Measurements from ENCODE around the gene SLIT3. TPM values are rescaled to one million over a fixed set of nuclear protein-coding genes. Genes with fewer than 3 reads are reported as not detected.
"Not testable (repeated sequence)": the region's sequence is repeated elsewhere in the genome, so short reads cannot be mapped to it uniquely, and the experiment has no call there.

Gene SLIT3
- polyA plus RNA-seq, 3 donors = 48.8 to 51.1 (median 50.1) TPM

DNA sequence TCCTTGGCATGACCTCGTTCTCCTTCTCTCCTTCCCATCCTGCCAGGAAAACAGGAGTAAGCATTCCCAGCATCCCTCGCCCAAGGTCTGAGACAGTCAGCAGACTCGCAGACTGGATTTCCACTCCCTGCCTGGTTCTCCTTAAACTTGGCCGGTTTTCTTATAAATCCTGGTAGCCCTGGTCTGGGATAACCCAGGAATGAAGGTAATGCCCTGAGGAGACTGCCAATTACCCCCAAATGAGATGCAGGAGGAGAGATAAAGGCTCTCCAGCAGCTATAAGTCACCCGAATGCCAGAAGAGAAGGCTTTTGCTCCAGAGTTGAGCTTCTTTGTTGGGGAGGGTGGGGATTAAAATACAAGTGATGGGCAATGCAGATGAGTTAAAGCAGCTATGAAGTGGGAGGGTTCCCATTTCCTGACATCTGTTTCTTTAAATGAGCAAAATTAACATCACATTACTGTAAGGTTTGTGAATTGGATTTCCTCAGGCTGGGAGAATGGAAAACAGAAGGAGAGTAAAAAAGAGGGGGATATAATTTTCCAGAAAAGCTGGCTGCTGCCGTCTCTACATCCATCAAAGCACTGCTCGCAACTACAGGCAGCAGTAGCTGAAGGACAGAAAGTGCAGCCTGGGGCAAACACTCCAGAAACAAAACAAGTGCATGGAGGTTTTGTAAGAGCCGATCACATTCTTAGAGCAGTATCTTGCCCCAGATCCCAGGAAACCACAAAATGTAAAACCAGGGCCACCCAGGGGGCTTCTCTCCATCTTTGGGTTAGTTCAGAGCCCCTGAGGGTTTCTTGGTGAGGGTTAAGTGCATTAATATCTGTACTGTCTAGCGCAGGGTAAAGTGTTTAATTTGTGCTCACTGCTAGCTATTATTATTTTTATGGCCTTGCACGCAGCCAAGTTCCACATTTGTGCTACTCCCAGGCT lies 544.2 kb downstream of the SLIT3 start:
- DNase-seq (ENCODE audit: low read depth in 3 of 3, low spot score in 2 of 3) = no peak

DNA sequence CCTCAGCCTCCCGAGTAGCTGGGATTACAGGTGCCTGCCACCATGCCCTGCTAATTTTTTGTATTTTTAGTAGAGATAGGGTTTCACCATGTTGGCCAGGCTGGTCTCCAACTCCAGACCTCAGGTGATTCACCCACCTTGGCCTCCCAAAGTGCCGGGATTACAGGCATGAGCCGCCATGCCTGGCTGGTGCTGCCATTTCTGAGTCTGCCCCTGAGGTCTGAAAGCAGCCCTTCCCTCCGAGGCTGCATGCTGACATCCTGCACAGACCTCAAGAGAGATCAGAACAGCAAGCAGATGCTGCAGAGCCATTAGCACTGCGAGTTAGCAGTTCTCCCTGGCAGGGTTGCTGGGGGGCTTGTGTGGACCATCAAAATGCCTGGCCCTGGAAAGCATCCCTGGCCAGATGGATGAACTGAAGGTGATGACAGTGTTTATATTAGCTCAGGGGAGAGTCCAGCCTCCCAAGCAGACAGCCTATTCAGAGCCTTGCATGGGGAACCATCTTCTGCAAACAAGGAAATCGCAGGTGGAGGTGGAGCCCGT lies 545.3 kb downstream of the SLIT3 start:
- no peak for DNase-seq (ENCODE audit: low read depth in 3 of 3, low spot score in 2 of 3)

DNA sequence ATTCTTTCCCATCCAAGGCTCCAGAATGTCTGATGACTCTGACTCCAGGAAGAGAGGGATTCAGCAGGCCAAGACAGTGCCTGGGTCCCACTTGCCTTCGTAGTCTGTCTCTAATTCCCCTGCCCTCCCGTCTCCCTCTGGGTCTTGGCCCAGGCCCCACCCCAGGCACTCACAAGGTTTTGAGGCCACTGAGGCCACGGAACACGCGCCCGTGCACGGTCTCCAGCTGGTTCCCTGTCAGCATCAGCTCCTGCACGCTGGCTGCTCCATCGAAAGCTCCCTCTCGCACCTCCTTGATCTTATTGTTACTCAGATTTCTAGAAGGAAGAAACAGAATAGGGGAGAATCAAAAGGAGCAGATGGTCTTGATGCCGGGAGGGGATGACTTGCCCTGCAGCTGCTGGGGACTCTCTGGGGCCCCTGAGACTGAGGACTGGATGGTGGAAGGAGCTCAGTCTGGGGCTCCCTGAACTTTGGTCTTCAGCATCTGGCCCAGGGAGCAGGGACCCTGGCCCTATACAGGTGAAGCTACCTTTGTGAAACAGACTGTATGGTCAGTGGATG lies 547.2 kb downstream of the SLIT3 start:
- no peak for DNase-seq (ENCODE audit: low read depth in 3 of 3, low spot score in 2 of 3)

GRCh38 chr5:168752416-168753190 lies 548.3 kb downstream of the SLIT3 start:
- DNase-seq (ENCODE audit: low read depth in 3 of 3, low spot score in 2 of 3) = no peak

- no peak for DNase-seq (ENCODE audit: low read depth in 3 of 3, low spot score in 2 of 3)
Measured at GRCh38 chr5:168752012-168752411, 548.9 kb downstream of the SLIT3 start.

DNA sequence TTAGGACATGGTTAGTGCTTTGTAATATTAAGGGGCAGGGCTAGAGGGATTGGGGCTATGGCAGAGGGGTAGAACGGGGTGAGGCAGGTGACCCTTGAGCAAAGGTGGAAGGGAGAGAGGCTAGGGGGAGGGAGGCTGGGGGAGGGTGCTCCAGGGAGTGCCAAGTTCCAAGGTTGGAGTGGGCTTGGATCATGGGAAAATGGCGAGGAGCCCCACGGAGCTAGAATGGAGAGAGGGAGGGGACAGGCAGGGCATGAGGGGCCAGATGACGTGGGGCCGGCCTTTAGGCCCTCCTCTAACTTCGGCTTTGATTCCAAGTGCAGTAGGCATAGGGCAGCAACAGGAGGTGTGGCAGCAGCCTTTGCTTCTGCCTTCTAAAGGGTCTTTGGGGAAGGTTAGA lies 550.0 kb downstream of the SLIT3 start:
- DNase-seq (ENCODE audit: low read depth in 3 of 3, low spot score in 2 of 3) = no peak

- DNase-seq (ENCODE audit: low read depth in 3 of 3, low spot score in 2 of 3) = no peak
Measured at GRCh38 chr5:168749391-168750100, 551.4 kb downstream of the SLIT3 start.

- no peak for DNase-seq (ENCODE audit: low read depth in 3 of 3, low spot score in 2 of 3)
Measured at GRCh38 chr5:168747987-168748777, 552.8 kb downstream of the SLIT3 start.

- no peak for DNase-seq (ENCODE audit: low read depth in 3 of 3, low spot score in 2 of 3)
Measured at GRCh38 chr5:168746893-168747640, 553.9 kb downstream of the SLIT3 start.

GRCh38 chr5:168746126-168746892 lies 554.6 kb downstream of the SLIT3 start:
- DNase-seq (ENCODE audit: low read depth in 3 of 3, low spot score in 2 of 3) = not testable (repeated sequence)

DNA sequence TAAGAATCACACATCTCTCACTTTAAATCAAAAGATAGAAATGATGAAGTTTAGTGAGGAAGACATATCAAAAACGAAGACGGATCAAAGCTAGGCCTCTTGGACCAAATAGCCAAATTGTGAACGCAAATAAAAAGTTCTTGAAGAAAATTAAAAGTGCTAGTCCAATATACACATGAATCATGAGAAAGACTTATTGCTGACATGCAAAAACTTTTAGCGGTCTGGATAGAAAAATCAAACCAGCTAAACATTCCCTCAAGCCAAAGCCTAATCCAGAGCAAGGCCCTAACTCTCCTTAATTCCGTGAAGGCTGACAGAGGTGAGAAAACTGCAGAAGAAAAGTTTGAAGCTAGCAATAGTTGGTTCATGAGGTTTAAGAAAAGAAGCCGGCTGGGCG lies 557.3 kb downstream of the SLIT3 start:
- no peak for DNase-seq (ENCODE audit: low read depth in 3 of 3, low spot score in 2 of 3)

DNA sequence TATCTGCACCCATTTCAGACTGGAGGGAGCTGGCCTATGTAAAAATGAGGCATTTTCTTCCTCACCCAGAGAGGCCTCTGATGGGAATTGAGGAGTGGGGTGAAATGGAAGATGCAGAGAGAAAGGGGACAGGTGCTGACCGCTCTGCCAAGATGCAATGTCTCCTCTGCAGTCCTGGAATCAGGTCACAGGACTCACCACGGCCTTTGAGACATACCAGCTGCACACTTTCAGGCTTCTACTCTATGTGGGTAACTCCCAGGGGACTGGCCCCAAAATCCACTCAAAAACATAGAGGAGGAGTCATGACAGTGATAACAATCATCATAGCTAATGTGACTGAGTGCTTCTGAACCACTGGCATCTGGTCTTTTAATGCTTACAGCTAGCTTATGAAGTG lies 558.6 kb downstream of the SLIT3 start:
- not testable (repeated sequence) for DNase-seq (ENCODE audit: low read depth in 3 of 3, low spot score in 2 of 3)

DNA sequence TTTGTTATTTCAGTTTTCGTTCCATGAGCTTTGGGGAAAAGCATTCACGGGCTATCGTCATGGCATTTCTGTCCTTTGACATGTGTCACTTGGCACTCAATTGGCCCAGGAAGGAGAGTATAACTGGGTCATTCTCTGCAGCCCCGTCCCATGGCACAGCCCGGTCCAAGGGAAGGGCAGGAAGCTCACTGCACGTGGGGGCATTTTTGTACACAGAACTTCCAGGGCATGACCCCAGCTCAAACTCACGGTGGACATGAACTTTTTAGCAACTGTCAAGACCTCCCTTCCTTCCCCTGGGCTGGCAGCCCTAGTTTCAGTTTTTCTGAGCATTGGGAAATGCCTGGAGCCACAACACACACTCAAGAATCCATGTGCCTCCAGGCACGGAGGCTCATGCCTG lies 560.1 kb downstream of the SLIT3 start:
- no peak for DNase-seq (ENCODE audit: low read depth in 3 of 3, low spot score in 2 of 3)

- DNase-seq (ENCODE audit: low read depth in 3 of 3, low spot score in 2 of 3) = no peak
Measured at GRCh38 chr5:168740092-168740800, 560.7 kb downstream of the SLIT3 start.

DNA sequence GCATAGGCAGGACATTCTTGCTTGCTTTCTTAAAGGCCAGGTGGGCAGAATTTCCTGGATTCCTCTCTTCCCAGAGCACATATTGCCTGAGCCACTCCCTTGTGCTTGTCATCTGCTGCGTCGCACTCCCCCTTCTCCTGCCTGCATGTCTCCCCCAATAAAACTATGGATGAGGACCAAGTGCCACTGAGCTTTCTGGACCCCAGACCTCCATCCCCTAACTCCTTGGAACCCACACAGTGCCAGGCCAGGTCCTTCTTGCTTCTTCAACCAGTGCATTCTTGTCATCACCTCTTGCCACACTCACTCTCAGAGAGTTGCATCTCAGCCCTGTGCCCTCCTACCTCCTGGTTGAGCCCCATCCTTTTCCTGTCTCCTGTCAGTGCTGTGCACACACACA lies 563.9 kb downstream of the SLIT3 start:
- DNase-seq (ENCODE audit: low read depth in 3 of 3, low spot score in 2 of 3) = no peak

GRCh38 chr5:168736281-168736831 lies 564.6 kb downstream of the SLIT3 start:
- no peak for DNase-seq (ENCODE audit: low read depth in 3 of 3, low spot score in 2 of 3)

DNA sequence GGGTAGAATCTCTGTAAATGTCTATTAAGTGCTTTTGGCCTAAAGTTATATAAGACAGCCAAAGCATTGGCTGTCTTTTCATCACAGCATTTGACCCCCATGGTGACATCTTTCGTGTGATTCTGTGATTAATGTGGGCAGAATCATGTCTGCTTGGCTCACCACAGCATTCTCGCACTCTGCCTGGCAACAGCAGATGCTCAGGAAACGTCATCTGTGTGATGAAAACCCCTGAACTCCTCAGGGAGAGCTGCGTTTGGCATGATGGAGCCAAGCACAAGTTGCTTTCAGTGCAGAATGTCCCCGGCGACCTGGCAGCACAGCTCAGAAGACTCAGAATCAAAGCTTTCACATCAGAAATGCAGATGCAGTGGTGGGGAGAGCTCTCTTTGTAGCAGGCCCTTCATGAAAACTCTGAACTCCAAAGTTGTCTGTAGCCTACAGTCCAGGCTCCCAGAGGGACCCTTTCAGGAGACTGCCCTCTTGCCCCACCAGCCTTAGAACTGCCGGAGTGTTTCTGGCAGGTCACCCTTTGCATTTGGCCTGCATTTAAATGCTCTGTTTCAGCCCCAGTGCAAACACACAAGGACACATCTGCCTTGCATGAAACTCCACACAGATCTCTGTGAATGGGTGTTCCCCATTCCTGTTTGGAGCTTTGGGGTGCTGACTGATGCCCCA lies 566.2 kb downstream of the SLIT3 start:
- DNase-seq (ENCODE audit: low read depth in 3 of 3, low spot score in 2 of 3) = no peak
